Stromal cell of bone marrow (primary cell): ENCODE results near the gene PRKCH.

Experiments
- DNase-seq: peaks from one replicate; pipeline ENCODE4 v3.0.0-alpha.2; 2012; ENCODE audit warnings: low read depth

Gene PRKCH

DNA sequence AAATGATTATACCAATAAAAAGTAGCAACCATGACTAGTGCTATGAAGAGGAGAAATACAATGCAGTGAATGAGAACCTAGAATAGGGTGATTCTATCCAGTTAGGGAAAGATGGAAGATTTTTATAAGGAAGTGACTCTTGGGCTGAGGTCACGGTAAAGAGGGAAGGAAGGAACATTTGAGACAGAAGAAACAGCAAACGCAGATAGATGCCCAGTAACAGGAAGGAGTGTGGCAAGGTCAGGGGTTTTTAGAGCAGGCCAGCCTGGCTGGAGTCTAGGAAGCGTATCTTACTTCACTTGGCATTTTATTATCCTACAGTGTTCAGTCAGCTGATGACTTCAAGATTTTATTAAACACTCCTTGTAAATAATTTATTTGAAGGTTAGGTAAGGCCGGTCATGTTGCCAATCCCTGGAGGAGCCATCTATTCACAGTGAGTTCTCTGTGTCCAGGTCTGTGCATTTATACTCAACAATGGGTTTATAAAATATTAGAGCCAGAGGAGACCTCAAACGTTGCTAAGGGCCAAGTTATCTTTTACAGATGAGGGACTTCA lies 170.6 kb downstream of the PRKCH start:
- no peak for DNase-seq

DNA sequence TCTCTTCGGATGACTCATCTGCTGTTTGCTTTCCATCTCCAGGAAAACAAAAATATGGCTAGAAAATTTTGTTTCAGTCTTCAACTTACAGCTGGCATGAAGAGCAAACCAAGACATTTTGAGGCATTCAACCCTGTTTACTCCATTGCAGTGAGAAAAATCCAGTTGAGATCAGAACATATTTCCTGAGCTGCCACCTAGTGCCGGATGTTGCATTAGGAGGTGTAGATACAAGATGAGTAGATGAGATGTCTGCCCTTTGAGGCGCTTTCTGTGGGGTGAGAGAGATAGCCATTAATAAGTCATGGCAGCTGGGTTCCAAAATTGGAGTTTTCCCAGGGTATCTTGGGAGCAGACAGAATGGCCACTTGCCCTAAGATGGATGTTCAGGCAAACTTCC lies 171.1 kb downstream of the PRKCH start:
- no peak for DNase-seq

DNA sequence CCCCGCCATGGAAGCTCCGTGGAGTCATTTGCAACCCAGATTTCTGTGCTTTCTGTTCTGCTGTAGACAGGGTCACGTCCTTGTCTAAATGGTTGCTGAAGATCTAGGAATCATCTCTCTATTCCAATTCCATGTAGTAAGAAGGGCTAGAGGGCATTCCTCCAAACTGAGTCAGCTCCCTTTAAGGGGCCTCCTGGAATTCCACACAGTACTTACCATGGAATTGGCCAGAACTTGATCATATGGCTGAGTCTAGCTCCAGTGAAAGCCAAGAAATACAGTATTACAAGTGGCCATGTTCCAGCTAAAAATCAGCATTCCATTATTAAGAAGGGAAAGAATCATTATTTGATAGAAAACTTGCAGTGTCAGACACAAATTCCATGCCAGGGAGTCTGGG lies 171.9 kb downstream of the PRKCH start:
- peak; percentile 87 for DNase-seq

DNA sequence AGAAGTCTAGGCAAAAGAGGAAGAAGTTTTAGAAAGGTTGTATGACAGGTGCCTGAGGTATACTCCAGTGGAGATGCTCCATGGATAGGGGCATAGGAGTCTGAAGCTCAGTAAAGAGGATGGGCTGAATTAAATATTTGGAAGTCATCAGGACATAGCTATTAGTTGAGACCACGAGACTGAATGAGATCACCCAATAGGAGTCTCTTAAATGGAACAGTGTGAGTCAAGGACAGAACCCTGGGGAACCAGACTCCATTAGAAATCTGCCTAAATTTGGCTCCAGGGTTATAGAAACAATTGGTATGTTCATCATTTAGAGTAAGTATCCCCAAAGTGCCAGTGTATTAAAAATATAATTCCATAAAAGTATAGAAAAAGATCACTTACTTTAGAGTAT lies 172.6 kb downstream of the PRKCH start:
- no peak for DNase-seq

DNA sequence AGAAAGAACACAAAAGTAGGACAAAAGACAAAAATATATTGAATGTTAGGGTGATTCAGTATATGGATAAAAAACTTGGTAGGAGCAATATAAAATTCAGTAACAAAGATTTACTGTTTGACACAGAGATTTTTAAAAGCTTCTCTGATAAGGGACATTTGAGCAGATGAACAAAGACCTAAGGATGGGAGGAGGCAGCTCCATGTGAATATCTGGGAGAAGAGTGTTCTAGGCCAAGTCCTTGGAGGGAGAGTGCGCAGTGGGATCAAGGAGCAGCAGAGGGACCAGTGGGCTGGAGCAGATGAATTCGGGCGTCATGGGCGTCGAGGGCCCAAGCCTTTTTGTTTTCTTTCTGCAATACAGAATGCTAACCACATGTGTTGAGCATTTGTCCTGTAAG lies 174.4 kb downstream of the PRKCH start:
- no peak for DNase-seq

DNA sequence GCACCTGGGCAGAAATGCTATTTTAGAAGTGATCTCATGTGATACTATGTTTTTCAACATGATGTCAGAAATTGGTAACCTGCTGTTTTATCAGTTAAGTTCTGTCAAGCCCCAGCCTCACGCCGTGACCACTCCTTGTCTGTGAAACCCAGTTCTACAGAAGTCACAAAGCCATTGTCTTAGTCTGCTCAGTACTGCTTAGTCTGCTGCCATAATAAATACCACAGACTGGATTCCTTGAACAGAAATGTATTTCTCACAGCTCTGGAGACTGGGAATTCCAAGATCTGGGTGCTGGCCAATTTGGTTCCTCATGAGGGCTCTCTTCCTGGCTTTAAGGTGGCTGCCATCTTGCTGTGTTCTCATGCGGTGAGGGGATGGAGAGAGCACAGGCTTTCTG lies 176.9 kb downstream of the PRKCH start:
- DNase-seq = no peak

DNA sequence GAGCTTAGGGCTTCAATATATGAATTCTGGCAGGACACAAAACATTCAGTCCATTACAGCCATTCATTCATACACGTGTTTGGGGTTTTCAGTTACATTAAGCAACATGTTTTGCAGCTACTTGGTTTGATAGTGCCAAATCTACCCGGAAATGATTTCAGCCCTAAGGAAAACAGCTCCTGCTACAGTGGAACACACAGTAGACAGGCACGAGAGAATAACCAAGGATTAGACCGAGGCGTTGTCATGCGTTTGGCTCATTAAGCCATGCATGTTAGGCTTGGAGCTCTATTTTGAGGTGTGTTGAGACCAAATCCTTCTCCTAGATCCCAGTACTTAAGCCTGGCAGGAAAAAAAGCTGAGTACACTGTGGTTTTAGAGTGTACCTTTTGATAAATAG lies 177.4 kb downstream of the PRKCH start:
- peak; percentile 77 for DNase-seq

DNA sequence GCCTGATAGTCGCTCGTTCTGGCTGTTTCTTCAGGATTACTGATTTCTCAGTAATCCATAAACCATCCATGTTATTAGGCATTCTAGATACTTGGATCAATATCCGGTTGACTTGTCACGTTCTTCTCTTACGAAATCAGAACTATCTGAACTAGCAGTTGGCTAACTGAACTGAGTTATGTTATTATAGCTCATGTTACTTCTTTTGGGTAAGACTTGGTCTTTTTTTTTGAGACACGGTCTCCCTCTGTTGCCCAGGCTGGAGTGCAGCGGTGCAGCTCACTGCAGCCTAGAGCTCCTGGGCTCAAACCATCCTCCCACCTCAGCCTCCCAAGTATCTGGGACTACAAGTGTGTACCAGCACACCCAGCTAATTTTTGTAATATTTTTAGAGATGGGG lies 178.6 kb downstream of the PRKCH start:
- DNase-seq = no peak

DNA sequence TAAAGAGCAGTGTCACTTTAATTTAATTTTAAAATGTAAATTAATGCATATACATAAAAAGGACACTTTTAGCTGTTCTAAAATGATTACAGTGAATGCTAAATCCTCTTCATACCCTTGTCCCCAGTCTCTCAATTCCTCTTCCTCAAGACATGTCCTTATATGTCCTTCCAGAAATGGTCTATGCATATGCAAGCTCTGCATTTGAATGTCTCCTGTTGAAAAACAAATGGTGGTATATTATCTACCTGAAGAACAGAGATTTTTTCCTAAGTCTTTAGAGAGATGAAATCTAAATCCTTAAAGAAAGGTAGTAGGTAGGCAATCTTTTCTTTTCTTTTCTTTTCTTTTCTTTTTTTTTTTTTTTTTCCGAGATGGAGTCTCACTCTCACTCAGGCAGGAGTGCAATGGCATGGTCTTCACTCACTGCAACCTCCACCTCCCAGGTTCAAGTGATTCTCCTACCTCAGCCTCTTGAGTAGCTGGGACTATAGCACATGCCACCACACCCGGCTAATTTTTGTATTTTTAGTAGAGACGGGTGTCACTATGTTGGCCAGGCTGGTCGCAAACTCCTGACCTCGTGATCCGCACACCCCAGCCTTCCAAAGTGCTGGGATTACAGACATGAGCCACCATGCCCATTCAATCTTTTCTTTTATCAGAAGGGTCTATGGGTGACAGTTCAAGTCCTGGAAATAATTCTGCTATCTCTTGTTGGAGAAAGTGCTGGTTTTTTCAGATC lies 180.5 kb downstream of the PRKCH start:
- no peak for DNase-seq

DNA sequence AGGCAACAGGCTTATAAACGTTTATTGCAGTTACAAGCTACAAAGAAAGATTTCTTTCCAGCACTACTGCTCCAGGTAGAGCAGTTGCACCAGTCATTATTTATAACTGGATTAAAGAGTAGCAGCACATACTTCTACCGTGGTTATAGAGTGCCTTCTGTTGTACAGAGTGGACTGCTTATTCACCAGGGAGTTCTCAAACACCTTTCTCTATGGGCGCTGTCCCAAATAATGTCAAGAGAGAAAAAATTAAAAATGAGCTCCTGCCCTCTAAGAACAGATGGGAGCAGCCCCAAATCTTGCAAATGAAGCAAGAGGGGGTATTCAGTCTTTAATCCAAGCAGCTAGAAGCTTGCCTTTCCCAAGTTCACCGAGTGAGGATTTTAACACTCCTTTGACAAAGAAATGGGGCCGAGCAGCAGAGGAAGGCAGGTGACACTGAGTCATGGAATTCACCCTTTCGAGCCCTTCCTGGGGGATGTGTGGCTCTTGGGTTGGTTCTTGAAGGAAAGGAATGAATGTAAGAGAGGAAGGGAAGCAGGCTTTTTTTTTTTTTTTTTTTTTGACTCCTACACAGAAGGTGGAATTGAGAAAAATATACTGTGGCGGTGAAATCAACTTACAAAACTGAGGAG lies 181.2 kb downstream of the PRKCH start:
- DNase-seq = no peak

DNA sequence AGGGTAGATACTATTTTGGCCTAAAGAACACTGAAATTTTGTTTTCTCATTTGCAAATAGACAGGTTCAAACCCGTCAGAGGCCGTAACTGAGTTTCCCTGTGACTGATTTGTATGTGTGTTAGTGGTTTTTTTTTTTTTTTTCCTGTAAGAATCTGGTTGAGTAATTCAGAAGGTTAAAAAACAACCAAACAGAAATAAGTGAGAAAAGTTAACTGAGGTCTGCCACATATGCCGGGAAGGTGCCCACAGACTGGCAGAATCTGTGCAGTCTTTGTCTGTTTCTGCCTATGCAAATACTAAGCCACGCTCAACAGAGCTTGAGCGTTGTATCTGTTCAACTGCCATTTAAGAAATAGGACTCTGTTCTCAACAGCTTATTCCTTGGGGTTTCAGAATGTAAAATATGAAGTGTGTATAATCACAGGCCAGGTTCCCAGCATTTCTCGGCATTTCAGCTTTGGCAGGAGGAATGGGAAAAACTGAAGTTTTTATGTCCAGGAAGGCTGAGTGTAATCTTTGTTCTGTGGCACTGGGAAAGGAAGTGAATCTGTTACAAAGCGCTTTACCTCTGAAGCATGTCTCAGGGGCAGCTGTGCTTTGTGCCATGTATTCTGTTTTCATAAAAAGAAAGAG lies 181.9 kb downstream of the PRKCH start:
- no peak for DNase-seq

DNA sequence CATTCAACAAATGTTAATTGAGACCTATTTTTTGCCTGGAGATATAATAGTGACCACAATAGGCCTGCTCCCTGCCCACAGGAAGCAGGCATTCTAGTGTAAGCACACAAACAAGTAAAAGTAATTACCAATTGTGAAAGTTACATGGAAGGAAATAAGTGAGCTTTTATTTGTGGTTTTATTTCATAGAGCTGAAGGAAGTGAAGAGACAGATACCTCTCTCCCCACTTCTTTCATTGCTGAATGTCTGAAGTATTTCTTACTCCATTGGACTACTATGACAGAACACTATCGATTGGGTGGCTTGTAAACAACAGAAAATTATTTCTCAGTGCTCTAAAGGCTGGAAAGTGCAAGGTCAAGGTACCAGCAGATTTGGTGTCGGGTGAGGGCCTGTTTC lies 183.5 kb downstream of the PRKCH start:
- no peak for DNase-seq

DNA sequence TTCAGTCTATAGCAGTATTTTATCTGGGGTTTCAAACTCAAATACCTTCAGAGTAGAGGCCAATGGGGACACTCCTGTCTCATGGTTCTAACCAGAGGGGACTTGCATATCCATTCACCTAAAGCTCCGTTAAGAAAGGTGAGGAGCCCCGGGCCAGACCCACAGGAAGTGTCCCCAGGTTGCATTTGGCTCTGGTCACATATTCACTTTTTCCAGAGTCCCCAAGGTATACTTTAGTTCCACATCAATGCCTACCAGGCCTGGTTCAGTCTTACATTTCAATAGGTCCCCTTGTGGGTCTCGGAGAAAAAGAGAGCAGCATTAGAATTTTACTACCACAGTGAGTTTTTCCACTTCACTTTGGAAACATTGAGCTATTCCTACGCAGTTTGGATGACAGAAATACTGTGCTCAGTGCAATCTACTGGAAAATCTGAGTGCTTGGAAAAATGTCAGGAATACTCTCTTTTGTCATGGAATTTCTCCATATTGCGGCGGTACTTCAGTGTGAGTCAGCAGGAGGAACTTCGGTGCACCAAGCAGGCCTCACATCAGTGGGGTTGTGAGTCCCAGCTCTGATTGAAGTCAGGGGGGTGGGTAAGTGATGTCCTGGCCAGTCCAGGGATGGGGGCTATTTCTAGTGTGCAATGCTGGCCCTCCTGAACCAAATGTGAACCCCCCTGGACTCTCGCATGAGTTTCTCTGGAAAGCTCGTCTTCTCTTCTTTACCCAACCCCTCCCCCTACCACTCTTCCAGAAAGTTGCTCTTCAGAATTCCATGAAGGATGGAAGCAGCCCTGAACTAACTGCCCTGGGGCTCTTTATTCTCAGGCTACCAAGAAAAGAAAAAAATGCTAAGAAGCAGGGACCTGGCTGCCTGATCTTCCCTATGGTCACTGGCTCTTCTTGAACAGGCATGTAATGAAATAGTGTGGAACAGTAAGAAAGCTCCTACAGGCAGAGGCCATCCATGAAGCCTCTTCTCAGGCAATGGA lies 184.7 kb downstream of the PRKCH start:
- DNase-seq = peak; percentile 86

DNA sequence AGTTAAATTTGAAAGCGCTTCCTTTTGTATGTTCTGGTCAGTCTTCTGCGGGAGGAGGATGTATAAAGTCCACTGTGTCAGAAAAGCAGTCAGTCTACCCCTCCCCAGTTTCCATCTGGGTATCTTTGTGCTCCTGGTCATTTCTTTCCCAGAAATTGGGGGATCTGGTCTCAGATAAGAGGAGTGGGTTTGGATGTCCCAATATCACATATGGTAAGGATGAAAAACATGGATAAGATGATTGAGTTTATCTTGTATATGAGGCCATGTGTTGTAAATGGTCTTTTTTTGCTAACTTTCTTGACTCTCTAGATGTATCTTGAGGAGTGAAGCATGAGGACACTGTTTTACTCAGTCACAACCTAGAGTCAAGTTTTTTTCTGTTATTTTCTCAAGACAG lies 187.1 kb downstream of the PRKCH start:
- no peak for DNase-seq

DNA sequence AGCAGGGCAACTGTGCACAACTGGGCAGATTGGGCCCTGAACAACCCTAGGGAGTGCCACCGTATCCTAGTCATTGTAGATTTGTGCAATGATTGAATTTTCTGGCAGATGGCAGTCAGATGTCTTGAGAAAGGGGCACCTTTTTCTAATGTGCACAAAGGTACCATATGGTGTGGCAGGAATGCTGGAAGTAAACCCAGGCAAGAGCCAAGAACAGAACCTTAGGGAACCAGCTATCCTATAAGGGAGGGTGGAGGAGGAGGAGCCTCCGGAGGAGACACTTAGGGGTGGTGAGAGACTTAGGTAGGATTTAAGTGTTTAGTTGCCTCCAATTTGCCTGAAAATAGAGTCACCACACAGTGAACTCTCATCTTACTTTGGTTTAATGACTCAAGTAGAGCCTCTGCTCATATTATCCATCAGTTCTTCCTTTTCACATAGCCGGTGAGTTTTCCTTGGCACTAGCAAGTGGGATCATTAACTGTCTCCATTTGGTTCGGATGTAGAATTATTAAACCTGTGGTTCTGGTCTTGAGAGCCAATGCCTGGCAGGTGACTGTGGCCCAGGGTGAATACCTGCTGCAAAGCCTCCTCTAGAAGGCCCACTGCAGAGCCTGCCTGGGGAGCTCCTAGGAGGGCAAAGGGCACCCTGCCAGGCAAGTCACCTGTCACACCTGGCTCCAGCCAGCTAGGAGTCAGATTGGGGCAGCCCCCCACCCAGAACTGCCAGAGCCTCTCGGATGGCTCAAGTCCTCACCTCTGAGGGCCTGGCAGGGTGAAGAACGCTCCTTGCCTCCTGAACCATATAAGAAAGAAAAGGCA lies 189.6 kb downstream of the PRKCH start:
- DNase-seq = no peak

DNA sequence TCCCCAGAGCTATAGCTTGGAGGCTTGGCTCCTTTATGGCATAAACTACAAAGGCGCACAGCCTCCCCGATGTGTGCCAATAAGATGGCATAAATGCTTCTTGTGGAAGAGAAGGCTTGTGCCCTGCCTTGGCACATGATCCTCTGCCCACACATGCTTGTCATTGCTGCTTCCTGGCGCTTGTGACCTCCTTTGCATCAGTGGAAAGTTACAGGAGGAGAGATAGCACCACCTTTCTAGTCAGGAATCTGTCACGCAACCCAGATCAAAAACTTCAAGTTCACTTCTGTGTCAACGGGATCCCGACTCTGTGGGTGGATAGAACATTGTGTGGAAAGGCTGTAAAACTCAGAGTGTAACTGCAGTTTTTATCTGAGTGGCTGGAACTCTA lies 190.2 kb downstream of the PRKCH start:
- DNase-seq = no peak

DNA sequence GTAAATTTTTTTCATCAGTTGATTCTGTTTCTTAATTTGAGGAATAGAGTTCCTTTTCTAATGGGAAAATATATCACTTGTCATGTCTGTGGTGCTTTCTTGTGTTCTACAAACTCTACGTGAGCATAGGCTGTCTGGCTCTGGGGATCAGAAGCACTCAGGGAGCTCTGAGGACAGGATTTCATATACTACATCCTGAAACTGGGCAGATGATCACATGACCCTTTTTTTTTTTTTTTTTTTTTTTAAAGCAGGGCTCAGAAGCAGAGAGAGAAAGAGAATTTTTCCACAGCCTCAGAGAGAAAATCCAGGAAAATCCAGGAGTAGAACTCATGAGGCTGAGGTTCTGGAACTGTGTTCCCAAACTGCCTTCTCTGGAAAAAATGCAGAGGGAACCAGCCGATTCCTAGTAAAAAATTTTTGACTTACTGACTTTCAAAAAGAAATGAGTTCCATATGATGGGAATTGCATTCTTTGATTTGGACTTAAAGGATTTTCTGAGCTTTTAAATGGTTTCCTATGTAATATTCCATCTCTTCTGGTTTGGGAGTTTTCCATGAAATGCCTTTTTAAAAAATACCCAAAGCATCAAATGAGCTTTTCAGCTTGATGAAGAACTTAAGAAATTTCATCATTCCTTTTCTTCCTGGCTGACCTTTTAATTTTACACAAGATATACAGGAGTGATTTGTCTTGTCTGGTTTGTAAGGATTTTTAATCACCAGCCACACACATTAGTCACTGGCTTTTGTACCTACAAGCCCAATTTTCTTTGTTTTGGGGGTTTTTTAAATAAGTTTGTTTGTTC lies 190.9 kb downstream of the PRKCH start:
- no peak for DNase-seq

DNA sequence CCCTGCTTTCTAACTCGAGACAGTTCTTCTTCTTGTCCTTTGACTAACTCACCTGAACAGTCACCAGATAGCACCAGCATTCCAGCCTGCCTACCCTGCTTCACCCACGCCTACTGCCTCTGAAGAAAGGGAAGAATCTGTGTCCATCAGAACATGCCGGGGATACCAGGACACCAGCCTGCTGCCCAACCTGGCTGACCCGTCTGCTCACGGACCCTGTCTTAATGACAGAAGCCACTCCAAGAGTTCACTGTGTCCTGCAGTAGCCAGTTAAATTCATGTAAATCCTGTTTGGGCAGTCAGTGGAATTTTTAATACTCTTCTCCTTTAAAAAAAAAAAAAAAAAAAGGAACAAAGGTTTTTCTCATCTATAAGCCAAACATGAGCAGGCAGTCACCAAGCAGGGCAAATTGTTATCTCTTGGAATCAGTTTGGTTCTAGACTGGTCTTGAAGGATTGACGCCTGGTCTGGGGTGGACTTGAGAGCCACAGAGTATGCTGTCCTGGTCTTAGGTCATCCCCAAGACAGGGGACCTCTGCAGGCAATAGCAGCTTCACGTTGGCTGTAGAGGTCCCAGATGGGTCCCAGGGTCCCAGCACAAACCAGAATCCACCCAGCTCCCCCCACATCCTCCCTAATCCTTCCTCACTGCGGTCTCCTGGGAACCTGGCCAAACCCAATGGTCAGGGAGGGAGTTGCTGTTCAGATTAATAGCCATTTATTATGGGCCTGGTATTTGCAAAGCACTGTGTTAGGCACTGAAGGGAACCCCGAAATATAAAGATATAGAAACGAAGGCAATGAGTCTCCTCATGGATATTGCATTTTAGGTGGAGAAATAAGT lies 192.8 kb downstream of the PRKCH start:
- no peak for DNase-seq

DNA sequence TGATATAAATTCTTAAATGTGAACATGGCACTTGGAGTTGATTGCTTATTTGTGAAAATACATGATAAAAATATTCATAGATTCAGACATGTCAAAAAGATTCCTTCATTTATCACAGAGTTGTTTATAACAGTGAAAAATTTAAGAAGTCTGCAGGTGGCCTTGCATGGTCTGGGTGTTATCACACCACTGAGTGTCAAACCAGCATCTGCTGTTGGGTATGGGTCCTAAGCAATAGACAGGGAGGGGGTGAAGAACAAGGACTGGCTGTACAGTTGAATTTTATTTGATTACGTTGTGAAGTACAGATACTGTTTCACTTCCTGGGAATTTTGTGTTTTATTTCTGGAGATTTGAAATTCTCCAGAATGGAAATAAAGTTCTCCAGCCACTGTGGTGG lies 193.5 kb downstream of the PRKCH start:
- no peak for DNase-seq
